ENCODE data around the gene AK8.

DNA sequence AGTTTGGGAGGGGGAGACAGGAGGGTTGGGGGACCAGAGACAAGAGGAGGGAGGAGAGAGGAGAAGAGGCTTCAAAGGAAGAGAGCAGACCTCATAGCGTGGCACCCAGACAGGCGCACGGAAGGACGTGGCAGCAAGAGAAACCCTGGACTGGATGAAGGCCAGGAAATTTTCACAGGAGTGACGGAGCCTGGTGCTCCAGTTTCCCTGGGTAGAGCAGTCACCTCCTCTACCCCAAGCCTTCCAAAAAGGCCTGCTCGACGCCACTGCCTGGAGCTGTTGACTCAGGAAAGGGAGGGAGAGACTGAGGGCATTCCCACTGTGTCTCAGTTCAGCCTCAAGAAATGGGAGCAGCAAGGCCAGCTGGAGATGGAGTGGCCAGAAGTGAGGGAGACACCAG lies 19.3 kb downstream of the AK8 start:
- TF ChIP-seq, protein P1, sequence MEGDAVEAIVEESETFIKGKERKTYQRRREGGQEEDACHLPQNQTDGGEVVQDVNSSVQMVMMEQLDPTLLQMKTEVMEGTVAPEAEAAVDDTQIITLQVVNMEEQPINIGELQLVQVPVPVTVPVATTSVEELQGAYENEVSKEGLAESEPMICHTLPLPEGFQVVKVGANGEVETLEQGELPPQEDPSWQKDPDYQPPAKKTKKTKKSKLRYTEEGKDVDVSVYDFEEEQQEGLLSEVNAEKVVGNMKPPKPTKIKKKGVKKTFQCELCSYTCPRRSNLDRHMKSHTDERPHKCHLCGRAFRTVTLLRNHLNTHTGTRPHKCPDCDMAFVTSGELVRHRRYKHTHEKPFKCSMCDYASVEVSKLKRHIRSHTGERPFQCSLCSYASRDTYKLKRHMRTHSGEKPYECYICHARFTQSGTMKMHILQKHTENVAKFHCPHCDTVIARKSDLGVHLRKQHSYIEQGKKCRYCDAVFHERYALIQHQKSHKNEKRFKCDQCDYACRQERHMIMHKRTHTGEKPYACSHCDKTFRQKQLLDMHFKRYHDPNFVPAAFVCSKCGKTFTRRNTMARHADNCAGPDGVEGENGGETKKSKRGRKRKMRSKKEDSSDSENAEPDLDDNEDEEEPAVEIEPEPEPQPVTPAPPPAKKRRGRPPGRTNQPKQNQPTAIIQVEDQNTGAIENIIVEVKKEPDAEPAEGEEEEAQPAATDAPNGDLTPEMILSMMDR (conservative IDR thresholded peaks at IDR 0.05; ENCODE audit: low read length) = no peak
- no peak for TF ChIP-seq EZH2phosphoT487 (IDR thresholded peaks at IDR 0.05; ENCODE audit: borderline replicate concordance, low read depth, low read length)

Measured in OCI-LY7 (cell line).